Endothelial cell of hepatic sinusoid (primary cell): Measurements from ENCODE around the gene PRDM15.

Experiments used
- in situ Hi-C: cut with HindIII; loops from 2 replicates; pipeline ENCODE4 v1.10.0; 2017; ENCODE audit warnings: low sequenced_read_pairs

Gene PRDM15

DNA sequence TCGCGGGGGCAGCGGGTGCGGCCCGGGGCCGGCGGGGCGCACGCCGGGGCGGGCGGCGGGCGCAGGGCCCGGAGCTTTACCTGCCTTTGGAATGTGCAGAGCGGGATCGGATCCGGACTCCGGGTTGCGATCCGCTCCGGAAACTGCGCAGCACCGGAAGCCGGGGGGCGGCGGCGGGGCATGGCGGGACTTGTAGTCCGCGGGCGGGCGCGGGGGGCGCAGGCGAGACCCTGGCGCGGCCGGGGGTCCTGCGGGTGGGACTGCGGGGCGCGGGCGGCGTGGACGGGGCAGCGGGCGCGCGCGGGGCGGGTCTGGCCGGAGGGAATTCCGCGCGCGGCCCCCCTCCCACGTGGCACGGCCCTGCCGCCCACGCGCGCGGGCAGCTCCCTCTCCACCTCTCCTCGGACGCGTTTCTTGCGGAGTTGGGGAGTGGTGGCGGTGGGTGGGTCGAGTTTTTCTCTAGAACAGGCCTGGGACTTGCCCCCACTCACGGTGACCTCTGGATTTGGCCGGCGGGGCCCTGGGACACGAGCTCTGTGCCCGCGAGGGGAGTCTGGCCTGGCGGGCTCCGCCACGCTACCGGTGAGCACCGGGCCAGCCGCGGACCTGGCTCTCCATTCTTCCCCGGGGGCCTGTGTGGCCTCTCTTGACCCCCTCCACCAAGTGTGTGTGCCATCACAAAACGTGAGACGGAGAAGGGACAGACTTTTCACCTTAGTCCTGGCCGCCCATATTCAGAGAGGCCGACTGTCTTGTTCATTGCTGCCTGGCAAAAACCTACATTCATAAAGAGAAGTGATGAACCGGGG is at the start of gene PRDM15:
TSS of gene PRDM15 (minus strand) at position 155 of the 809 bp plus-strand sequence. CDS start 18,981 bp downstream, outside the sequence.
- in situ Hi-C loops, result no loop called here

- in situ Hi-C loops, result no loop called here
Measured at GRCh38 chr21:41928621-41929220, 49.6 kb upstream of the PRDM15 start.

GRCh38 chr21:41927727-41928409 is 48.7 kb upstream of the PRDM15 start:
- in situ Hi-C loops, result no loop called here

- in situ Hi-C loops, result no loop called here
Measured at GRCh38 chr21:41926807-41927171, 47.6 kb upstream of the PRDM15 start.

DNA sequence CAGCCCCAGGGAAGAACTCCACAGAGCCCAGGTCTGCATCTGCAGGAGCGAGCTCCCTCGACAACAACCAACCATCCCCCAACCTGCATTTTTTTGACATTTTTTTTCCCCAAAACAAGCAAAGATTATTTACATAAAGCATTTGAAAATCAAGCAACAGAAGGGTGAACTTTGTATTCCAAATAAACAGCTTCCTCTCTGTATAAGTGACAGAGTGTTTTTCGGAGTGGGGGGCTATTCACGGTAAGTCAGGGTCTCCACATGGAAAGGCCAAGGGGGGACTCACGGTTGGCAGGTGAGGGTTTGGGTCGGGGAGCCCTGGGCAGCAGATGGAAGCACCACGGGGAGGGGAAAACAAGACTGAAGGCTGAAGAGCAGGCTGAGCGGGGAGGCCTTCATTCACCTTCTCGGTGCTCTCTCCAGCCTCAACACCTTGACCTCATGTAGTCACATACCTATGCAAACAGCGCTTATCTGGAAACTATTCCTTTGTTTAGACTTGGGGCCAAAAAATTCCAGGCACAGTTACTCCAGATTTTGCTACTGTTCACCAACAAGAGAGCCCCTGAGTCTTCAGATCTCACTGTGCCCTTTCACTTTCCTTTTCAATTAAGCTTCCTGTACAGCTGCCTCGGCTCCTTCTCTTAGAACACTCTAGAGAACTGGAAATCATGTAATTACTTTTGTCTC is 47.1 kb upstream of the PRDM15 start:
- in situ Hi-C loops, result no loop called here

- in situ Hi-C loops, result no loop called here
Measured at GRCh38 chr21:41925767-41926116, 46.6 kb upstream of the PRDM15 start.

DNA sequence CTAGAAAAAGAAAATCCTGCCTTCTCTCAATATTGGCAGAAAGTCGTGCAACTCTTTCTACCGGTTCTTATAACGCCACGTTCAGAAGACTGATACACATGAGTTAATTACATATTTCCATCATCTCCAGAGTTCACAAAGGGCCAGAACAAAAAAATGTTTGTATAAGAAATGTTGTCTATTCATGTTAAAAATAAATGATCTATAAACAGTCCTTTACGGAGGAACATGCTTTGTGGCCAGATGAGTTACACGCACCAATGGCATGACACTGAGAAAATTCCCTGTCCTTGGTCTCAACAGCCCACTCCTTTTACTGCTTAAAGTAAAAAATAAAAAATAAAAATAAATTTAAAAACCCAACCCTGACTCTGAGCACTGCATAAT is 45.2 kb upstream of the PRDM15 start:
- in situ Hi-C loops, result no loop called here

GRCh38 chr21:41923631-41924367 is 44.7 kb upstream of the PRDM15 start:
- in situ Hi-C loops, result no loop called here

DNA sequence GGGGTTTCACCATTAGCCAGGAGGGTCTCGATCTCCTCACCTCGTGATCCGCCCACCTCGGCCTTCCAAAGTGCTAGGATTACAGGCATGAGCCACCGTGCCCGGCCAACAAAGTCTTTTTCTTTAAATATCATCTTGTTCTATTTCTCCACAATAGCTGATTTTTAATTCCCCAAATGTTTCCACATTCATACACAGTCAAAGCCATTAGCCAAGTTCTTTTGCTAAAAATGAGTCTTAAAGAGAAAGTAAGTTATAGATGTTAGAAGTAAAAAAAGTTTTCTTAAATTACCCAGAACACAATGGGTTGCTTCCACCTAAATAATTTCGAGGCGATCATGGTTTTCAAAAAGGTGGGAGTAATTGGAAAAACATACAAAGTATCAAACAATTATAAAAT is 44.0 kb upstream of the PRDM15 start:
- in situ Hi-C loops, result no loop called here

DNA sequence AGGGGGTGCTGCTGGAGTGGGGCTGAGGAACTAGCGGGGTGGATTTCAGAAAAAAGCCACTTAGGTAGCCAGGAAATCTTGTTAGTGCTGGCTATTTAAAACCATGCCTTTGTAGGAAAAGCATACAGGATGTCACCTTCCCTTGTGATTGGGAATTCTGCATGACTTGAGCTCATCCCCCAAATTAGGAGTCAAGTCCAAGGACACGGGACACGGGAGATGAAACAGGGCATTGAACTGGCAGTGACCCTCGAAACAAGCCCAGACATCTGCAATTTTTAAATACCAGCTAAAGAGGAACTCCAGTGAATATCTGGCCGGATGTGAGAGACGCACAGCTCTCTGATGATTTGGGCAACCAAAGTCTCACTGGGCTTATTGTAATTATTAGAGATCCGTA is 41.9 kb upstream of the PRDM15 start:
- in situ Hi-C loops, result no loop called here

DNA sequence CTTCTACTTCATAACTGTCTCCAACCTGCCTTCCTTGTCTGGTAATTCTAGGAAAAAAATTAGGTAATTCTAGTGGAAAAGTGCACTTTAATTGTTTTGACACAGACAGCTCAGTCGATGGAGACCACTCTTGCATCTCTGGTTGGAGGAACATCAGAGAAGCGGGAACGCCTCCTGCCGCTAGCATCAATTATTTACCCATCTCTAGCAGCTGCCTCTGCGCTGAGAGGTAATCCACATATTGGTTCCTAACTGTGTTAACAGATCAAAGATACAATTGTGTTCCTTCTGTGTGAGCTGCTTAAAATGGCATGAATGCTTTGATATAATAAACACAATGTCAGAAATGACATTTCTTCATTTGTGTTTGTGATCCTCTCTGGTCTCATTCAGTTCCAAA is 41.3 kb upstream of the PRDM15 start:
- in situ Hi-C loops, result no loop called here

- in situ Hi-C loops, result no loop called here
Measured at GRCh38 chr21:41919666-41920398, 40.7 kb upstream of the PRDM15 start.

GRCh38 chr21:41918561-41919358 is 39.6 kb upstream of the PRDM15 start:
- in situ Hi-C loops, result no loop called here

GRCh38 chr21:41917531-41917930 is 38.4 kb upstream of the PRDM15 start:
- in situ Hi-C loops, result no loop called here

GRCh38 chr21:41916888-41917433 is 37.8 kb upstream of the PRDM15 start:
- in situ Hi-C loops, result no loop called here

DNA sequence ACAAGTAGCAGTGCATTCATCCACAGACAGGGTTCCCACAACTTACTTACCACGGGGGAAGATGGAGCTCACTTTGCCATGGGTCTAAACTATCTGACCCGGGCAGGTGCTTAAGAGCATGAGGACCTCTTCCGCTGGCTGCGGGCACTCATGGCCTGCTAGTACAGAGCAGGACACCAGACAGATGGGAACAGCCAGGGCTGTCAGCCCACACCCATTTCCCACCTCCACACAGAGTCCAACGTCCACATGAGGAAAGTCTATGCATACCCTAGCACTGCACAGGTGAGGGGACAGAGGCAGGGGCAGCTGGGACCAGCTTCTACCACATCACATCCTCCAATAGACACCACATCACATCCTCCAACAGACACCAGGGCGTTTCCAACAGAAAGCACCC is 35.8 kb upstream of the PRDM15 start:
- in situ Hi-C loops, result no loop called here

DNA sequence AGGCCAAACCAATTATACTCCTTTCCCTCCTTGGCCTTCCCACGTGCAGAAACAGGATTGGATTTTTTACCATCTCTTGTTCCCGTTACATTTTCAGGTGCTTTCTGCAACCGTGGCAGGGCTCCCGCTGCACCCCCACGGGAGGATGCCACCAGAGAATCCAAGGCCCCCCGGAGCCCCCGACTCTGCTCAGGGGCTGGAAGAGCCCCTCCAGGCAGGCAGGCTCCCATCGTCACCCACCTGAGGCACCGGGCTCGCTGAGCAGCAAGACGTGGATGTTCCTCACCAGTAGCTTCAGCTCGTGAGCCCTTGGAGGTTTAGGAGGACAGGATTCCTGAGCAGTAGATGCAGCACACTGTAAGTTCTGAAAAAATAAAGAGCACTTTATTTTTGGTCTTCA is 35.2 kb upstream of the PRDM15 start:
- in situ Hi-C loops, result no loop called here

GRCh38 chr21:41913230-41913629 is 34.1 kb upstream of the PRDM15 start:
- in situ Hi-C loops, result no loop called here

DNA sequence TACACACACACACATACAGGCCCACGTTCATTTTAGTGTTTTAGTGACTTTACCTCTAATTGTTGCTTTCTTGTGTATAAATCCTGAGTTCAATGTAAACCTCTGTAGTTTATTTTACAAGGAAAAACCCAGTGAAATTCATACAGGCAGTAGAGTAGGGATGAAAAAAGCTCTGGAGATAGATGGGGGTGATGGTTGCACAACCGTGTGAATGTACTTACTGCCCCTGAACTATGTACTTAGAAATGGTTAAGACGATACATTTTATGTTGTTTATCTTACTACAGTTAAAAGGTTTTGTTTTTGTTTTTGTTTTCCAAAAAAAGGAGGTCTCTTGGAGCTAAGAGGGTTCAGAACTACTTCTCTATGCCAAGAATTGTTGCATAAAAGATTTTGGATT is 29.7 kb upstream of the PRDM15 start:
- in situ Hi-C loops, result no loop called here
